NCI-H1694 (cell line): ENCODE measurements around the gene TRDN.

ENCODE experiments used
- DNase-seq: peaks from one replicate; lab custom pipeline; 2025; lab: John Stamatoyannopoulos, UW

The TRDN gene

DNA sequence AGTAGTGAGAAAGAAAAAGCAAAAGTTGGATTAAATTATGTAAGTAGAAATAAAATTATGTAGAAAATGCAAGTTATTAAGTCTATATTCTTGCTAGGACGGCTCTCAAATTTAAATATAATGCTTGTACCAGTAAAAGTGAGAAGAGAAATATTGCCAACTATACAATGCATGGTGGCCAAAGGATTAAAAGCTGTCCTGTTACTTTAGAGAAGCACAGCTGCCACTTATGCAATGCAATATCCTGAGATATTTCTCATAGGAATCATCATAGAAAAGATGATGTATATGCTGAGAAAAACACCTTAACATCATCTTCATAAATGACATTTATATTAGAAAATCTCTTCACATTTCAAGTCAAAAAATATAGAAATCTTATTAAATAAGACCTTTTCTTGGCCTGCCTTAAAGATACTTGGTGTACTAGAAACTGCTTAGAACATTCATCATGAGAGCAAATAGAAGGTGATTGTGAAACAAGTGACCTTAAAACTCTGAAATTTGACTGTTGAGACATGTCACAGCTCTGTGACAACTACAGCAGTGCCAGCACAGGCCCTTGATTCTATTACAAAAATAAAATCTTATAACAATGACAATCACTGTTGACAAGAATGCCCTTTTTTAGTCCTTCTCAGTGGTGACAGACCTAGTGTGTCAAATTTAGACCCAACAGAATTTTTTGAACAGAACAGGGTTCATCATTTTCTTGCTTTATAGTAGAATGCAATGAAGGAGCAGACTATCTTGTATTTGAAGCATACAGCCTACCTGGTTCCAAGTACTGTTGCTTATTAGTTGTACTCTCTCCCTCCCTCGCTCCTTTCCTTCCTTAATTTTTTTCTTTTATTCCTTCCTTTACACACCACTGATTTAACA lies 467.6 kb downstream of the TRDN start:
- no peak for DNase-seq

GRCh38 chr6:123168466-123168865 lies 468.3 kb downstream of the TRDN start:
- DNase-seq, result no peak
